ENCODE data around the gene QRFP. TPM values are rescaled to one million over a fixed set of nuclear protein-coding genes. Genes with fewer than 3 reads are reported as not detected.

The QRFP gene
- total and polyA plus RNA-seq, 4 donors = 0.05 TPM; not detected in 3

- TF ChIP-seq REST (IDR thresholded peaks at IDR 0.05) (peak; percentile 57), RAD21 (IDR thresholded peaks at IDR 0.05) (peak; percentile 50 to 52), FOXA1 (IDR thresholded peaks at IDR 0.05) (peak; percentile 39), NR2F2 (IDR thresholded peaks at IDR 0.05) (peak; percentile 29), EGR1 (IDR thresholded peaks at IDR 0.05; ENCODE audit: low read depth in 2 of 2) (no peak)
Measured at GRCh38 chr9:130872912-130873503, 23.6 kb downstream of the QRFP start (continued).

- Histone ChIP-seq H3K4me1 (ENCODE audit: control insufficient read depth in 4 of 4, insufficient read depth in 4 of 4, low read length in 3 of 4) (peaks cover 6 to 21% (median 21%) of the 10 kb centered on the region in 4 donors), H3K27ac (ENCODE audit: low read depth in 1 of 2, low read length in 2 of 2) (peak overlapping the region; percentile 53 to 60), H3K36me3 (ENCODE audit: control insufficient read depth in 4 of 4, insufficient read depth in 3 of 4, low read depth in 1 of 4, low read length in 3 of 4) (peaks cover 3 to 21% (median 4%) of the 10 kb centered on the region in 4 donors), H3K27me3 (ENCODE audit: control insufficient read depth in 4 of 4, insufficient read depth in 4 of 4, low read length in 3 of 4) (no peaks in the 10 kb centered on the region), H3K4me3 (ENCODE audit: low read depth in 1 of 3, low read length in 3 of 3) (no peak overlapping the region), H3K9ac (ENCODE audit: low read depth in 1 of 2, low read length in 2 of 2) (no peak overlapping the region), H3K9me3 (ENCODE audit: control insufficient read depth in 4 of 4, low read length in 3 of 4) (no peaks in the 10 kb centered on the region)
- WGBS = 55% methylated on average over 9 of the region's 9 CpGs
- DNase-seq (ENCODE audit: low spot score) = no peak
- TF ChIP-seq MAX (IDR thresholded peaks at IDR 0.05) (no peak), YY1 (IDR thresholded peaks at IDR 0.05) (no peak), ZBTB33 (IDR thresholded peaks at IDR 0.05) (no peak), RAD21 (IDR thresholded peaks at IDR 0.05) (no peak), GABPA (IDR thresholded peaks at IDR 0.05 in 1 of 2, conservative IDR thresholded peaks at IDR 0.05 in 1 of 2) (no peak), NR2F2 (IDR thresholded peaks at IDR 0.05) (no peak), TAF1 (conservative IDR thresholded peaks at IDR 0.05) (no peak), EGR1 (IDR thresholded peaks at IDR 0.05; ENCODE audit: low read depth in 2 of 2) (no peak), HNF4G (IDR thresholded peaks at IDR 0.05) (no peak), SP1 (IDR thresholded peaks at IDR 0.05) (no peak), FOXA2 (IDR thresholded peaks at IDR 0.05) (no peak), ATF3 (IDR thresholded peaks at IDR 0.05) (no peak), RXRA (IDR thresholded peaks at IDR 0.05) (no peak), JUND (IDR thresholded peaks at IDR 0.05) (no peak), CTCF (IDR thresholded peaks at IDR 0.05; ENCODE audit: low read depth, low read length, missing input control) (no peak)
Measured at GRCh38 chr9:130872508-130872907, 24.1 kb downstream of the QRFP start.

All from liver (tissue), 9 donors.